ENCODE measurements around the gene SH3PXD2A. TPM values are rescaled to one million over a fixed set of nuclear protein-coding genes. Genes with fewer than 3 reads are reported as not detected.

SH3PXD2A gene
- total RNA-seq, 1 experiment from 2014 or later, result 4.5 TPM

- no peaks in the 10 kb centered on the region for H3K9me3 ChIP-seq (ENCODE audit: control insufficient read depth, low read depth, low read length)
- no peak for TF ChIP-seq CTCF (conservative IDR thresholded peaks at IDR 0.05)
- no peak overlapping the region for H3K56ac ChIP-seq (ENCODE audit: insufficient read length, low read depth, low read length)
- no peak overlapping the region for H4K91ac ChIP-seq (ENCODE audit: insufficient read length, low read depth, low read length)
- no peak overlapping the region for H3K4me3 Mint-ChIP-seq
- H2BK12ac ChIP-seq (ENCODE audit: insufficient read length, low read depth, low read length), result no peak overlapping the region
- peaks cover 58 to 68% of the 10 kb centered on the region in 2 experiments for H3K4me1 Mint-ChIP-seq
- no peak overlapping the region for H2AFZ ChIP-seq (ENCODE audit: low read length)
- peaks cover 8% of the 10 kb centered on the region; the same call in 1 of the 2 replicates for H3K4me1 ChIP-seq (ENCODE audit: insufficient read depth, low read length)
- no peak for DNase-seq
- H4K5ac ChIP-seq (ENCODE audit: insufficient read length, low read depth, low read length), result no peak overlapping the region
- no peak overlapping the region for H2BK15ac ChIP-seq (ENCODE audit: low read depth, low read length)
- H3K18ac ChIP-seq (ENCODE audit: insufficient read length, low read depth, low read length), result no peak overlapping the region
- H2BK20ac ChIP-seq (ENCODE audit: low read depth, low read length, poor library complexity, severe bottlenecking), result no peak overlapping the region
- H4K8ac ChIP-seq (replicated peaks; ENCODE audit: insufficient read length, low read depth, low read length), result no peak overlapping the region
- H3K4me2 ChIP-seq (ENCODE audit: insufficient read depth, insufficient read length, low read length), result no peak overlapping the region
- no peak overlapping the region for H3K9ac ChIP-seq (ENCODE audit: extremely low read depth, insufficient read length, low read length)
- H2BK120ac ChIP-seq (ENCODE audit: low read depth, low read length, poor library complexity, severe bottlenecking), result no peak overlapping the region
- no peaks in the 10 kb centered on the region for H3K79me2 ChIP-seq (ENCODE audit: insufficient read depth, low read length)
- no peak overlapping the region for H3T11ph ChIP-seq (ENCODE audit: low read length)
- H3K27ac ChIP-seq (ENCODE audit: insufficient read length, low read depth, low read length), result no peak overlapping the region
- no peaks in the 10 kb centered on the region for H3K23me2 ChIP-seq (ENCODE audit: insufficient read length, low read depth, low read length, poor library complexity, severe bottlenecking)
- H4K20me1 ChIP-seq (ENCODE audit: control insufficient read depth, insufficient read depth, insufficient read length), result no peaks in the 10 kb centered on the region
- H3K23ac ChIP-seq (ENCODE audit: insufficient read length, low read depth, low read length), result no peak overlapping the region
- H3K9me3 Mint-ChIP-seq, result no peaks in the 10 kb centered on the region
- H3K79me1 ChIP-seq (ENCODE audit: insufficient read depth, low read depth, low read length, poor library complexity, severe bottlenecking), result no peaks in the 10 kb centered on the region
- no peak overlapping the region for H2AK5ac ChIP-seq (ENCODE audit: insufficient read length, low read length)
- no CpG with 5 or more reads among the region's 7 CpGs for WGBS (ENCODE audit: extremely low coverage, insufficient read length, low lambda C conversion rate)
- H2BK5ac ChIP-seq (ENCODE audit: insufficient read length, low read length), result no peak overlapping the region
- H3K4ac ChIP-seq (ENCODE audit: low read depth, low read length), result no peak overlapping the region
- no peaks in the 10 kb centered on the region for H3K27me3 ChIP-seq (ENCODE audit: insufficient read depth, low read length)
- no peak overlapping the region for H3K14ac ChIP-seq (ENCODE audit: insufficient read depth, low read length)
- no peaks in the 10 kb centered on the region for H3K36me3 Mint-ChIP-seq (ENCODE audit: insufficient read depth in 1 of 3, low read depth in 3 of 3)
- H3K27ac Mint-ChIP-seq, result peak overlapping the region in 2 of 3 experiments; percentile 24 to 41; a peak in 1 of 7 replicates
- no peaks in the 10 kb centered on the region for H3K27me3 Mint-ChIP-seq (ENCODE audit: low read depth)
Observed at GRCh38 chr10:103764296-103765088, 90.9 kb downstream of the SH3PXD2A start.

Measured in H9 (cell line).